PC-9 (cell line): ENCODE measurements around the gene QRFP. TPM values are rescaled to one million over a fixed set of nuclear protein-coding genes. Genes with fewer than 3 reads are reported as not detected.

Experiments
- BruUV-seq: library from RNA; stranded (reverse); fragments of 400-500 nt; replicated peaks from 2 replicates; lab custom pipeline; 2021; lab: Mats Ljungman, UMichigan
- CTCF ChIA-PET: fragments of 300-600 bp; sonication (Branson Sonifier 250); formaldehyde crosslinking; loops from one replicate; lab custom pipeline; 2022; ENCODE audit warnings: antibody characterized with exemption; lab: Charles Lee
- POLR2A ChIA-PET: fragments of 300-600 bp; sonication (Branson Sonifier 250); formaldehyde crosslinking; loops from one replicate; lab custom pipeline; 2022; ENCODE audit warnings: antibody characterized with exemption; ENCODE audit not compliant: unreplicated experiment; lab: Charles Lee
- DNase-seq, 2 experiments: peaks; one replicate each; pipeline versions ENCODE4 v3.0.0 to v3.0.0-alpha.2; 2015 to 2022; ENCODE audit warnings: mixed read lengths in 1 of 2
- H2AFZ ChIP-seq: fragments of 200-600 bp; sonication (generic); 2 replicates; pipeline ENCODE4 v1.8.1; 2017; ENCODE audit warnings: antibody characterized with exemption
- H3F3A ChIP-seq: fragments of 200-600 bp; sonication (generic); 2 replicates; pipeline ENCODE4 v1.8.1; 2017; ENCODE audit warnings: antibody characterized with exemption, mild to moderate bottlenecking, low read depth; ENCODE audit not compliant: insufficient read depth
- H3K27ac ChIP-seq: fragments of 200-600 bp; sonication (generic); 2 replicates; pipeline ENCODE4 v1.6.1; 2016; ENCODE audit warnings: mixed run types
- H3K27me3 ChIP-seq: fragments of 200-600 bp; sonication (generic); 2 replicates; pipeline ENCODE4 v1.6.1; 2016; ENCODE audit warnings: low read depth, mixed run types; ENCODE audit not compliant: insufficient read depth
- H3K36me3 ChIP-seq: fragments of 200-600 bp; sonication (generic); 2 replicates; pipeline ENCODE4 v1.6.1; 2016; ENCODE audit warnings: low read depth, mixed run types
- H3K4me1 ChIP-seq: fragments of 200-600 bp; sonication (generic); replicated peaks from 2 replicates; pipeline ENCODE4 v1.6.1; 2016; ENCODE audit warnings: mixed run types; ENCODE audit not compliant: insufficient read depth
- H3K4me2 ChIP-seq: fragments of 200-600 bp; sonication (generic); 2 replicates; pipeline ENCODE4 v1.6.1; 2017; ENCODE audit warnings: mixed run types
- H3K4me3 ChIP-seq: fragments of 200-600 bp; sonication (generic); 2 replicates; pipeline ENCODE4 v1.6.1; 2016; ENCODE audit warnings: mixed run types
- H3K79me2 ChIP-seq: fragments of 200-600 bp; sonication (generic); 2 replicates; pipeline ENCODE4 v1.6.1; 2017; ENCODE audit warnings: low read depth, mixed run types
- H3K9me2 ChIP-seq: fragments of 200-600 bp; sonication (generic); 2 replicates; pipeline ENCODE4 v1.8.1; 2017; ENCODE audit warnings: mild to moderate bottlenecking; ENCODE audit not compliant: insufficient read depth
- H3K9me3 ChIP-seq: fragments of 200-600 bp; sonication (generic); 2 replicates; pipeline ENCODE4 v1.8.1; 2016; ENCODE audit warnings: low read depth; ENCODE audit not compliant: insufficient read depth
- H4K20me1 ChIP-seq: fragments of 200-600 bp; sonication (generic); 2 replicates; pipeline ENCODE4 v1.8.1; 2017; ENCODE audit not compliant: insufficient read depth
- CTCF ChIP-seq: fragments of 200-600 bp; sonication (generic); conservative IDR thresholded peaks from 2 replicates; pipeline ENCODE4 v1.6.1; 2017; ENCODE audit warnings: mixed run types, antibody characterized with exemption, mild to moderate bottlenecking, moderate library complexity
- EZH2 ChIP-seq: fragments of 200-600 bp; sonication (generic); IDR thresholded peaks from 2 replicates; pipeline ENCODE4 v1.8.0; 2017; ENCODE audit warnings: antibody characterized with exemption, low read depth
- intact Hi-C: fragments of 100-400 bp; cut with micrococcal nuclease; formaldehyde crosslinking; loops from one replicate; pipeline ENCODE4 v1.10.0; 2022; ENCODE audit not compliant: unreplicated experiment
- total RNA-seq: library from RNA; stranded (reverse); gene quantifications from 2 replicates; pipeline ENCODE4 v1.2.3, GENCODE V29; 2021

Gene QRFP
- total RNA-seq, 1 experiment from 2014 or later, result not detected

- Histone ChIP-seq H3K36me3 (no peaks in the 10 kb centered on the region), H2AFZ (no peak overlapping the region), H3K9me3 (no peaks in the 10 kb centered on the region), H3K4me3 (no peak overlapping the region), H3K79me2 (no peaks in the 10 kb centered on the region), H3K4me1 (peaks cover 31% of the 10 kb centered on the region), H3K27me3 (peaks cover 17% of the 10 kb centered on the region; the same call in 1 of the 2 replicates), H4K20me1 (no peaks in the 10 kb centered on the region), H3K27ac (no peak overlapping the region), H3K4me2 (peak overlapping the region; percentile 85), H3K9me2 (no peaks in the 10 kb centered on the region), H3F3A (peaks cover 41% of the 10 kb centered on the region; the same call in 1 of the 2 replicates)
- intact Hi-C loops, result loop anchor here (5.0 kb wide), 1 partner anchor 40 kb away; the partner anchor contains the start of gene QRFP
- BruUV-seq, result no TSS peak
- DNase-seq, result no peak
- CTCF ChIA-PET, result interaction anchor here (1.2 kb wide), 1 partner anchor 71 kb away, joined by 3 read pairs; no protein-coding TSS in a partner anchor
- TF ChIP-seq CTCF (no peak), EZH2 (no peak)
- POLR2A ChIA-PET, result no interaction called here
Observed at GRCh38 chr9:130937146-130938076, 40.8 kb upstream of the QRFP start.

- no peaks in the 10 kb centered on the region for H3K9me3 ChIP-seq
- H3K27me3 ChIP-seq, result peaks cover 17% of the 10 kb centered on the region; the same call in 1 of the 2 replicates
- peak; percentile 75 to 78 for DNase-seq
- POLR2A ChIA-PET, result no interaction called here
- H3K4me3 ChIP-seq, result no peak overlapping the region
- H3K36me3 ChIP-seq, result no peaks in the 10 kb centered on the region
- TF ChIP-seq EZH2, result no peak
- peak overlapping the region; percentile 11; the same call in 1 of the 2 replicates for H3K27ac ChIP-seq
- intact Hi-C loops, result loop anchor here (5.0 kb wide), 1 partner anchor 39 kb away; the partner anchor contains the start of gene QRFP
- peaks cover 46% of the 10 kb centered on the region; the same call in 1 of the 2 replicates for H3F3A ChIP-seq
- no peaks in the 10 kb centered on the region for H3K9me2 ChIP-seq
- peaks cover 35% of the 10 kb centered on the region for H3K4me1 ChIP-seq
- peak overlapping the region; percentile 18 for H3K4me2 ChIP-seq
- H4K20me1 ChIP-seq, result no peaks in the 10 kb centered on the region
- no TSS peak for BruUV-seq
- CTCF ChIA-PET, result interaction anchor here (0.6 to 1.2 kb wide), 2 partner anchors 10 to 70 kb away, joined by 3 to 11 read pairs; no protein-coding TSS in a partner anchor
- H3K79me2 ChIP-seq, result no peaks in the 10 kb centered on the region
- no peak overlapping the region for H2AFZ ChIP-seq
Observed at GRCh38 chr9:130936285-130937117, 39.9 kb upstream of the QRFP start.

GRCh38 chr9:130935648-130936271 lies 39.1 kb upstream of the QRFP start:
- H3F3A ChIP-seq, result peaks cover 51% of the 10 kb centered on the region; the same call in 1 of the 2 replicates
- H3K27ac ChIP-seq, result peak overlapping the region; percentile 11; the same call in 1 of the 2 replicates
- no peak for DNase-seq
- intact Hi-C loops, result loop anchor here (5.0 kb wide), 1 partner anchor 38 kb away; the partner anchor contains the start of gene QRFP
- H3K27me3 ChIP-seq, result peaks cover 17% of the 10 kb centered on the region; the same call in 1 of the 2 replicates
- H3K79me2 ChIP-seq, result no peaks in the 10 kb centered on the region
- H3K9me3 ChIP-seq, result no peaks in the 10 kb centered on the region
- peak overlapping the region; percentile 18; the same call in 1 of the 2 replicates for H3K4me2 ChIP-seq
- no TSS peak for BruUV-seq
- no peak overlapping the region for H2AFZ ChIP-seq
- no peaks in the 10 kb centered on the region for H3K9me2 ChIP-seq
- no peak overlapping the region for H3K4me3 ChIP-seq
- ChIA-PET POLR2A (no interaction called here), CTCF (interaction anchor here (1.2 kb wide), 1 partner anchor 69 kb away, joined by 3 read pairs; no protein-coding TSS in a partner anchor)
- peaks cover 35% of the 10 kb centered on the region for H3K4me1 ChIP-seq
- H3K36me3 ChIP-seq, result no peaks in the 10 kb centered on the region
- TF ChIP-seq EZH2 (no peak), CTCF (no peak)
- no peaks in the 10 kb centered on the region for H4K20me1 ChIP-seq
